IMR-90 (cell line): Measurements from ENCODE around the gene TRIM63. TPM values are rescaled to one million over a fixed set of nuclear protein-coding genes. Genes with fewer than 3 reads are reported as not detected.

Experiments used
- ATAC-seq: fragments of 200-7000 bp; cut with Tn5 transposase; 2 replicates; pipeline ENCODE4 v1.9.1; 2020; ENCODE audit warnings: low read depth, mild to moderate bottlenecking, moderate library complexity
- BruUV-seq: library from RNA; stranded (reverse); fragments of 400-500 nt; replicated peaks from 2 replicates; lab custom pipeline; 2021; lab: Mats Ljungman, UMichigan
- CTCF ChIA-PET: fragments of 300-600 bp; formaldehyde crosslinking; extraction: SDS; loops from one replicate; lab custom pipeline; 2021; ENCODE audit warnings: antibody characterized with exemption; lab: Yijun Ruan, JAX
- POLR2A ChIA-PET: fragments of 300-600 bp; sonication (Branson Sonifier 250); formaldehyde crosslinking; loops from one replicate; lab custom pipeline; 2022; ENCODE audit warnings: antibody characterized with exemption; ENCODE audit not compliant: unreplicated experiment; lab: Charles Lee
- DNase-seq: peaks from one replicate; pipeline ENCODE4 v3.0.0; 2013
- H2AFZ ChIP-seq: replicated peaks from 2 replicates; pipeline ENCODE3; 2013; ENCODE audit warnings: low read length, mild to moderate bottlenecking; ENCODE audit not compliant: poor library complexity
- H2AK5ac ChIP-seq: 2 replicates; pipeline ENCODE4 v1.6.1; 2013; ENCODE audit warnings: low read depth, low read length, inconsistent platforms
- H2AK9ac ChIP-seq: replicated peaks from 2 replicates; pipeline ENCODE3; 2013; ENCODE audit warnings: mild to moderate bottlenecking, low read depth, low read length, moderate library complexity; ENCODE audit not compliant: poor library complexity
- H2BK120ac ChIP-seq: 2 replicates; pipeline ENCODE4 v1.6.1; 2013; ENCODE audit warnings: low read depth, low read length, inconsistent platforms
- H2BK15ac ChIP-seq: 3 replicates; pipeline ENCODE4 v1.6.1; 2013; ENCODE audit warnings: low read depth, low read length, inconsistent platforms
- H2BK20ac ChIP-seq: 2 replicates; pipeline ENCODE4 v1.6.1; 2013; ENCODE audit warnings: low read depth, mild to moderate bottlenecking, inconsistent platforms, low read length, moderate library complexity
- H2BK5ac ChIP-seq: 2 replicates; pipeline ENCODE4 v1.6.1; 2013; ENCODE audit warnings: mild to moderate bottlenecking, low read depth, low read length, inconsistent platforms; ENCODE audit not compliant: poor library complexity, severe bottlenecking
- H3K14ac ChIP-seq: replicated peaks from 2 replicates; pipeline ENCODE4 v1.6.1; 2013; ENCODE audit warnings: low read depth, low read length, inconsistent platforms
- H3K18ac ChIP-seq: 2 replicates; pipeline ENCODE4 v1.6.1; 2013; ENCODE audit warnings: low read depth, low read length, control low read depth
- H3K23ac ChIP-seq: 2 replicates; pipeline ENCODE4 v1.6.1; 2013; ENCODE audit warnings: low read depth, low read length, inconsistent platforms
- H3K27ac ChIP-seq: 2 replicates; pipeline ENCODE4 v1.5.1; 2013; ENCODE audit warnings: mild to moderate bottlenecking, control low read depth, low read length; ENCODE audit not compliant: insufficient read depth
- H3K27me3 ChIP-seq: 2 replicates; pipeline ENCODE4 v1.6.1; 2013; ENCODE audit warnings: low read length; ENCODE audit not compliant: control insufficient read depth, insufficient read depth
- H3K36me3 ChIP-seq: 2 replicates; pipeline ENCODE4 v1.6.1; 2013; ENCODE audit warnings: low read length, mixed read lengths; ENCODE audit not compliant: control insufficient read depth, insufficient read depth
- H3K4ac ChIP-seq: 2 replicates; pipeline ENCODE4 v1.6.1; 2013; ENCODE audit warnings: low read depth, low read length, inconsistent platforms
- H3K4me1 ChIP-seq: 2 replicates; pipeline ENCODE4 v1.6.1; 2013; ENCODE audit warnings: low read length, mixed read lengths; ENCODE audit not compliant: control insufficient read depth, insufficient read depth
- H3K4me2 ChIP-seq: 2 replicates; pipeline ENCODE4 v1.6.1; 2013; ENCODE audit warnings: low read depth, mild to moderate bottlenecking, control low read depth, low read length, moderate library complexity
- H3K4me3 ChIP-seq: 2 replicates; pipeline ENCODE4 v1.5.1; 2013; ENCODE audit warnings: low read depth, mild to moderate bottlenecking, control low read depth, low read length, moderate library complexity; ENCODE audit not compliant: insufficient read depth
- H3K56ac ChIP-seq: 2 replicates; pipeline ENCODE4 v1.6.1; 2013; ENCODE audit warnings: low read length, inconsistent platforms; ENCODE audit not compliant: insufficient read depth; ENCODE audit errors: extremely low read depth
- H3K79me1 ChIP-seq, 2 experiments: 2 replicates each; pipeline ENCODE4 v1.6.1; 2013; ENCODE audit warnings: low read length in 2 of 2, inconsistent platforms in 1 of 2, low read depth in 1 of 2
- H3K9ac ChIP-seq: 2 replicates; pipeline ENCODE4 v1.6.1; 2013; ENCODE audit warnings: low read depth, low read length, control low read depth
- H3K9me1 ChIP-seq: 2 replicates; pipeline ENCODE4 v1.6.1; 2013; ENCODE audit warnings: low read length, inconsistent platforms; ENCODE audit not compliant: insufficient read depth
- H3K9me3 ChIP-seq: 2 replicates; pipeline ENCODE4 v1.6.1; 2013; ENCODE audit warnings: low read length; ENCODE audit not compliant: control insufficient read depth, insufficient read depth
- H4K20me1 ChIP-seq: 2 replicates; pipeline ENCODE4 v1.6.1; 2013; ENCODE audit warnings: low read length, inconsistent platforms; ENCODE audit not compliant: insufficient read depth
- H4K5ac ChIP-seq: 2 replicates; pipeline ENCODE4 v1.6.1; 2013; ENCODE audit warnings: mild to moderate bottlenecking, low read depth, low read length, control low read depth
- H4K8ac ChIP-seq, 2 experiments: 2 replicates each; pipeline ENCODE4 v1.6.1; 2013; ENCODE audit warnings: low read depth in 2 of 2, low read length in 2 of 2, control low read depth in 1 of 2, inconsistent platforms in 1 of 2
- H4K91ac ChIP-seq: 2 replicates; pipeline ENCODE4 v1.6.1; 2013; ENCODE audit warnings: low read depth, low read length, inconsistent platforms; ENCODE audit not compliant: insufficient read depth
- MAFK ChIP-seq: IDR thresholded peaks from 2 replicates; pipeline ENCODE4 v1.6.1; 2012; ENCODE audit warnings: low read depth, low read length, improper control_type of control experiment
- NFE2L2 ChIP-seq: fragments of 150-350 bp; IDR thresholded peaks from 2 replicates; pipeline ENCODE4 v1.6.1; 2016; ENCODE audit warnings: low read depth, mild to moderate bottlenecking, low read length
- POLR2A ChIP-seq: IDR thresholded peaks from 2 replicates; pipeline ENCODE4 v1.6.1; 2012; ENCODE audit warnings: mild to moderate bottlenecking, low read depth, low read length
- RFX5 ChIP-seq: IDR thresholded peaks from 2 replicates; pipeline ENCODE4 v1.8.0; 2012; ENCODE audit warnings: low read depth, mild to moderate bottlenecking, low read length, moderate library complexity
- SMC3 ChIP-seq: fragments of 150-350 bp; IDR thresholded peaks from 2 replicates; pipeline ENCODE4 v1.6.1; 2016; ENCODE audit warnings: low read depth, mild to moderate bottlenecking, antibody characterized with exemption, low read length, moderate library complexity
- WGBS, 2 experiments: methylation state at CpG; one replicate each; pipeline versions ENCODE4 v1.1.5 to v1.1.7; 2013; ENCODE audit warnings: missing lambda C conversion rate in 2 of 2; ENCODE audit not compliant: insufficient read length in 1 of 2; ENCODE audit errors: extremely low coverage in 2 of 2; 5-methylcytosine and 5-hydroxymethylcytosine counted together
- dilution Hi-C: fragments of 300-500 bp; cut with HindIII; formaldehyde crosslinking; loops from one replicate; pipeline ENCODE4 v1.14.3; 2018; ENCODE audit warnings: low sequenced_read_pairs; ENCODE audit not compliant: unreplicated experiment
- in situ Hi-C: fragments of 300-500 bp; cut with MboI; formaldehyde crosslinking; loops from 3 replicates; pipeline ENCODE4 v1.14.3; 2019; ENCODE audit warnings: low sequenced_read_pairs, inconsistent platforms, mixed read lengths
- intact Hi-C: fragments of 100-400 bp; cut with micrococcal nuclease; formaldehyde crosslinking; loops from 2 replicates; pipeline ENCODE4 v1.10.0; 2022
- polyA plus RNA-seq, 3 experiments: library from polyadenylated mRNA; depleted of rRNA; stranded (reverse); fragments of >200 nt; gene quantifications; 2 replicates each; pipeline ENCODE4 v1.2.3, GENCODE V29; 2012; ENCODE audit warnings: low replicate concordance in 1 of 3
- total RNA-seq: library from RNA; depleted of rRNA; stranded (reverse); fragments of >200 nt; gene quantifications from 2 replicates; pipeline ENCODE4 v1.2.3, GENCODE V29; 2012
- TF ChIP-seq, protein P1 (sequence below): fragments of 150-350 bp; IDR thresholded peaks from 2 replicates; pipeline ENCODE4 v1.6.1; 2017; ENCODE audit warnings: mild to moderate bottlenecking, antibody characterized with exemption, low read length, low read depth

TRIM63 gene
- total and polyA plus RNA-seq, 2 of the 4 experiments (the other 2 are of a cell fraction): not detected

DNA sequence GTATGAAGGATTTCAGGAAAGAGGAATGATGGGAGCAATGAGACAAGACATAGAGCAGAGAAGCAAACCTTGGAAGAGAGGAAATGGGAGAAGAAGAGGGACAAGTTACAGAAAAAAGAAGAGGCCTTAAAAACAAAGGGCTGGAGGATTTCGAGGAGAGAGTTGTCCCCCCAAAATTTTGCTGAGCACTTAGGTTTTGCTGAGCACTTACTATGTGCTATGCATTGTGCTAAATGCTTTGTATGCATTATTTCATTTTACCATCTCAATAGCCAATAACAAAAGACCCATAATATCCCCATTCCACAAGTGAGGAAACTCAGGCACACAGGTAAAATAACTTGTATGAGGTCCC is 2.5 kb upstream of the TRIM63 start:
- no peak overlapping the region for H3K56ac ChIP-seq
- H3K14ac ChIP-seq: no peak overlapping the region
- no peak overlapping the region for H3K4me3 ChIP-seq
- CTCF ChIA-PET: no interaction called here
- no peaks in the 10 kb centered on the region for H3K9me1 ChIP-seq
- no peak overlapping the region for H2BK20ac ChIP-seq
- dilution Hi-C loops (no loop called here), intact Hi-C loops (no loop called here), in situ Hi-C loops (no loop called here)
- H2BK15ac ChIP-seq: no peak overlapping the region
- H3K27ac ChIP-seq: no peak overlapping the region
- ATAC-seq (no peak), DNase-seq (no peak)
- H3K18ac ChIP-seq: no peak overlapping the region
- no peak overlapping the region for H3K4ac ChIP-seq
- H3K9me3 ChIP-seq: no peaks in the 10 kb centered on the region
- no TSS peak for BruUV-seq
- H3K36me3 ChIP-seq: no peaks in the 10 kb centered on the region
- H2AFZ ChIP-seq: no peak overlapping the region
- peaks cover 68% of the 10 kb centered on the region for H3K27me3 ChIP-seq
- no peak overlapping the region for H3K23ac ChIP-seq
- H4K5ac ChIP-seq: no peak overlapping the region
- H2AK5ac ChIP-seq: no peak overlapping the region
- no peaks in the 10 kb centered on the region for H3K4me1 ChIP-seq
- H2BK5ac ChIP-seq: no peak overlapping the region
- no CpG with 5 or more reads among the region's 1 CpG for WGBS, 2 experiments
- H2BK120ac ChIP-seq: no peak overlapping the region
- no peaks in the 10 kb centered on the region for H4K20me1 ChIP-seq
- no peak overlapping the region for H2AK9ac ChIP-seq
- no peak overlapping the region for H4K91ac ChIP-seq
- TF ChIP-seq POLR2A (no peak), NFE2L2 (no peak), MAFK (0 out of 2 replicates have a peak, but pooled peaks have one; percentile 14), RFX5 (no peak), SMC3 (no peak)
- TF ChIP-seq, protein P1, sequence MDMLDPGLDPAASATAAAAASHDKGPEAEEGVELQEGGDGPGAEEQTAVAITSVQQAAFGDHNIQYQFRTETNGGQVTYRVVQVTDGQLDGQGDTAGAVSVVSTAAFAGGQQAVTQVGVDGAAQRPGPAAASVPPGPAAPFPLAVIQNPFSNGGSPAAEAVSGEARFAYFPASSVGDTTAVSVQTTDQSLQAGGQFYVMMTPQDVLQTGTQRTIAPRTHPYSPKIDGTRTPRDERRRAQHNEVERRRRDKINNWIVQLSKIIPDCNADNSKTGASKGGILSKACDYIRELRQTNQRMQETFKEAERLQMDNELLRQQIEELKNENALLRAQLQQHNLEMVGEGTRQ: no peak
- POLR2A ChIA-PET: no interaction called here
- no peak overlapping the region for H3K4me2 ChIP-seq
- H3K9ac ChIP-seq: no peak overlapping the region
- H3K79me1 ChIP-seq: no peaks in the 10 kb centered on the region
- H4K8ac ChIP-seq: no peak overlapping the region
